Neural cell (in vitro differentiated cells): ENCODE data around the gene IGSF3. TPM values are rescaled to one million over a fixed set of nuclear protein-coding genes. Genes with fewer than 3 reads are reported as not detected.
"Not testable (repeated sequence)": the region's sequence is repeated elsewhere in the genome, so short reads cannot be mapped to it uniquely, and the experiment has no call there.

Source experiments
- H2AFZ ChIP-seq: fragments of 200-600, 300-800 bp; sonication (generic), shearing (Covaris generic); 2 replicates; pipeline ENCODE4 v1.6.0; 2014; ENCODE audit warnings: low read depth, mild to moderate bottlenecking, antibody characterized with exemption, low read length, moderate library complexity
- H3F3A ChIP-seq: fragments of 200-600 bp; shearing (Covaris generic); 2 replicates; pipeline ENCODE4 v1.6.1; 2016; ENCODE audit warnings: mild to moderate bottlenecking, moderate library complexity, mixed read lengths, antibody characterized with exemption, low read length; ENCODE audit not compliant: insufficient read depth, poor library complexity, severe bottlenecking
- H3K27ac ChIP-seq: fragments of 200-600, 300-800 bp; sonication (generic), shearing (Covaris generic); 2 replicates; pipeline ENCODE4 v1.5.1; 2014; ENCODE audit warnings: mild to moderate bottlenecking, low read length, moderate library complexity
- H3K27me3 ChIP-seq: fragments of 300-800, 200-600 bp; sonication (generic), shearing (Covaris generic); 2 replicates; pipeline ENCODE4 v1.6.0; 2014; ENCODE audit warnings: mild to moderate bottlenecking, low read depth, low read length, moderate library complexity; ENCODE audit not compliant: insufficient read depth
- H3K36me3 ChIP-seq: fragments of 300-800, 200-600 bp; sonication (generic), shearing (Covaris generic); 2 replicates; pipeline ENCODE4 v1.5.1; 2014; ENCODE audit warnings: mild to moderate bottlenecking, antibody characterized with exemption, low read length, moderate library complexity; ENCODE audit not compliant: insufficient read depth
- H3K4me2 ChIP-seq: fragments of 300-800, 200-600 bp; sonication (generic), shearing (Covaris generic); 2 replicates; pipeline ENCODE4 v1.6.0; 2014; ENCODE audit warnings: mild to moderate bottlenecking, low read length
- H3K4me3 ChIP-seq: fragments of 300-800, 200-600 bp; sonication (generic), shearing (Covaris generic); 2 replicates; pipeline ENCODE4 v1.5.1; 2014; ENCODE audit warnings: mild to moderate bottlenecking, low read length, moderate library complexity
- H3K79me2 ChIP-seq: fragments of 200-600 bp; shearing (Covaris generic); replicated peaks from 2 replicates; pipeline ENCODE4 v1.6.0; 2014; ENCODE audit warnings: mild to moderate bottlenecking, low read length, moderate library complexity; ENCODE audit not compliant: insufficient read depth
- H3K9ac ChIP-seq: fragments of 300-800, 200-600 bp; sonication (generic), shearing (Covaris generic); 2 replicates; pipeline ENCODE4 v1.6.1; 2016; ENCODE audit warnings: mild to moderate bottlenecking, low read length, mixed read lengths
- H3K9me2 ChIP-seq: fragments of 200-600 bp; shearing (Covaris generic); 2 replicates; pipeline ENCODE4 v1.6.1; 2016; ENCODE audit warnings: mild to moderate bottlenecking, low read length, mixed read lengths; ENCODE audit not compliant: insufficient read depth
- H3K9me3 ChIP-seq: fragments of 200-600, 300-800 bp; sonication (generic), shearing (Covaris generic); 2 replicates; pipeline ENCODE4 v1.6.1; 2016; ENCODE audit warnings: mild to moderate bottlenecking, mixed run types, low read length, moderate library complexity, mixed read lengths
- H4K20me1 ChIP-seq: fragments of 200-600 bp; shearing (Covaris generic); 2 replicates; pipeline ENCODE4 v1.6.1; 2016; ENCODE audit warnings: mild to moderate bottlenecking, mixed run types; ENCODE audit not compliant: insufficient read depth
- EP300 ChIP-seq: fragments of 450-650 bp; conservative IDR thresholded peaks from 2 replicates; pipeline ENCODE4 v1.6.1; 2014; ENCODE audit warnings: antibody characterized with exemption, mild to moderate bottlenecking, moderate library complexity; ENCODE audit not compliant: poor library complexity, severe bottlenecking
- EZH2 ChIP-seq: fragments of 200-600, 300-800 bp; shearing (Covaris generic), sonication (generic); IDR thresholded peaks from 2 replicates; pipeline ENCODE4 v1.6.1; 2014; ENCODE audit warnings: antibody characterized with exemption, low read length, borderline replicate concordance, mild to moderate bottlenecking; ENCODE audit not compliant: insufficient read depth, poor library complexity, severe bottlenecking
- MXI1 ChIP-seq: fragments of 450-650 bp; conservative IDR thresholded peaks from 2 replicates; pipeline ENCODE4 v1.6.1; 2014; ENCODE audit warnings: antibody characterized with exemption, mild to moderate bottlenecking; ENCODE audit not compliant: poor library complexity, severe bottlenecking
- POLR2AphosphoS5 ChIP-seq: IDR thresholded peaks from 2 replicates; pipeline ENCODE4 v1.6.1; 2012
- RAD21 ChIP-seq: fragments of 450-650 bp; conservative IDR thresholded peaks from 2 replicates; pipeline ENCODE4 v1.6.1; 2014; ENCODE audit warnings: antibody characterized with exemption, mild to moderate bottlenecking, moderate library complexity
- REST ChIP-seq: IDR thresholded peaks from 2 replicates; pipeline ENCODE4 v1.6.1; 2012; ENCODE audit warnings: borderline replicate concordance
- SMC3 ChIP-seq: fragments of 450-650 bp; conservative IDR thresholded peaks from 2 replicates; pipeline ENCODE4 v1.6.1; 2014; ENCODE audit warnings: antibody characterized with exemption, mild to moderate bottlenecking, moderate library complexity; ENCODE audit not compliant: poor library complexity
- TAF1 ChIP-seq: IDR thresholded peaks from 2 replicates; pipeline ENCODE4 v1.6.1; 2012; ENCODE audit warnings: low read depth
- polyA plus RNA-seq: library from polyadenylated mRNA; depleted of rRNA; stranded (reverse); fragments of >200 nt; gene quantifications from 2 replicates; pipeline ENCODE4 v1.2.3, GENCODE V29; 2014
- TF ChIP-seq, protein P1 (sequence below): fragments of 450-650 bp; IDR thresholded peaks from 2 replicates; pipeline ENCODE4 v1.5.1; 2014; ENCODE audit warnings: antibody characterized with exemption, mild to moderate bottlenecking, moderate library complexity; ENCODE audit not compliant: poor library complexity, severe bottlenecking

Gene IGSF3
- polyA plus RNA-seq, 1 donor from 2014 or later = 81.4 TPM

- not testable (repeated sequence) for H3K36me3 ChIP-seq, H2AFZ ChIP-seq, H3K4me2 ChIP-seq, H3K4me3 ChIP-seq, H3K27ac ChIP-seq, H3F3A ChIP-seq, H3K9me3 ChIP-seq, H3K9ac ChIP-seq, H3K79me2 ChIP-seq, H4K20me1 ChIP-seq, H3K27me3 ChIP-seq, H3K9me2 ChIP-seq
Observed at GRCh38 chr1:116630057-116630456, 37.5 kb downstream of the IGSF3 start.

DNA sequence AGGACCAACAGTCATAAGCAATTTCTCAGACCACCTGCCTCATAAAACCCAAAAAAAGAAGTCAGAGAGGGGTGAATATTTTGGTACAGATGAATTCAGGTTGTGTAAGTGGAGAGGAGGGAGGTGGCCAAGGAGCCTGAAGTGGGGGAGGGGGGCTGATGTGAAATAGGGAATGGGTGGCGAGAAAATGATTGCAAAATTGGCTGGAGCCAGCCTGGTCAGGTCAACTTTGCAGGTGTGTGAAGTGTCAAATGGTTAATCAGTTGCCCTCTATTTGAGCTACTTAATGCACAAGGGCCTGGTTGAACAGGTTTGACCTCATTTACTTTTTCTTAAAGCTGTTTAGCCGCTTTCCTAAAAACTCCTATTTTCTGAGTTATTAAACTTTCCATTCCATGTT lies 38.1 kb downstream of the IGSF3 start:
- not testable (repeated sequence) for H3K9me2 ChIP-seq, H3F3A ChIP-seq, H3K79me2 ChIP-seq

GRCh38 chr1:116628448-116628847 lies 39.1 kb downstream of the IGSF3 start:
- no peaks in the 10 kb centered on the region for H3K9me3 ChIP-seq
- no peaks in the 10 kb centered on the region for H4K20me1 ChIP-seq
- no peaks in the 10 kb centered on the region for H3F3A ChIP-seq
- H3K79me2 ChIP-seq = no peaks in the 10 kb centered on the region
- H3K9me2 ChIP-seq = no peaks in the 10 kb centered on the region
- no peaks in the 10 kb centered on the region for H3K36me3 ChIP-seq
- H3K27ac ChIP-seq = no peak overlapping the region
- no peak overlapping the region for H3K4me3 ChIP-seq
- no peak overlapping the region for H2AFZ ChIP-seq
- no peak overlapping the region for H3K9ac ChIP-seq
- H3K4me2 ChIP-seq = no peak overlapping the region
- no peaks in the 10 kb centered on the region for H3K27me3 ChIP-seq
- TF ChIP-seq, protein P1, sequence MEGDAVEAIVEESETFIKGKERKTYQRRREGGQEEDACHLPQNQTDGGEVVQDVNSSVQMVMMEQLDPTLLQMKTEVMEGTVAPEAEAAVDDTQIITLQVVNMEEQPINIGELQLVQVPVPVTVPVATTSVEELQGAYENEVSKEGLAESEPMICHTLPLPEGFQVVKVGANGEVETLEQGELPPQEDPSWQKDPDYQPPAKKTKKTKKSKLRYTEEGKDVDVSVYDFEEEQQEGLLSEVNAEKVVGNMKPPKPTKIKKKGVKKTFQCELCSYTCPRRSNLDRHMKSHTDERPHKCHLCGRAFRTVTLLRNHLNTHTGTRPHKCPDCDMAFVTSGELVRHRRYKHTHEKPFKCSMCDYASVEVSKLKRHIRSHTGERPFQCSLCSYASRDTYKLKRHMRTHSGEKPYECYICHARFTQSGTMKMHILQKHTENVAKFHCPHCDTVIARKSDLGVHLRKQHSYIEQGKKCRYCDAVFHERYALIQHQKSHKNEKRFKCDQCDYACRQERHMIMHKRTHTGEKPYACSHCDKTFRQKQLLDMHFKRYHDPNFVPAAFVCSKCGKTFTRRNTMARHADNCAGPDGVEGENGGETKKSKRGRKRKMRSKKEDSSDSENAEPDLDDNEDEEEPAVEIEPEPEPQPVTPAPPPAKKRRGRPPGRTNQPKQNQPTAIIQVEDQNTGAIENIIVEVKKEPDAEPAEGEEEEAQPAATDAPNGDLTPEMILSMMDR = no peak
- TF ChIP-seq POLR2AphosphoS5 (no peak), EP300 (no peak), TAF1 (no peak), SMC3 (no peak), RAD21 (no peak), REST (no peak), EZH2 (no peak), MXI1 (no peak)

More for the DNA sequence above, 38.1 kb downstream of the IGSF3 start:
- not testable (repeated sequence) for H3K9ac ChIP-seq, H3K27ac ChIP-seq, H4K20me1 ChIP-seq, H3K4me2 ChIP-seq, H3K36me3 ChIP-seq, H3K27me3 ChIP-seq, H2AFZ ChIP-seq, H3K9me3 ChIP-seq, H3K4me3 ChIP-seq

GRCh38 chr1:116627357-116627756 lies 40.2 kb downstream of the IGSF3 start:
- not testable (repeated sequence) for H3K9me2 ChIP-seq, H3K79me2 ChIP-seq, H3K4me2 ChIP-seq, H3K36me3 ChIP-seq, H3K27ac ChIP-seq, H4K20me1 ChIP-seq, H3K9ac ChIP-seq, H2AFZ ChIP-seq, H3K27me3 ChIP-seq, H3K9me3 ChIP-seq, H3F3A ChIP-seq, H3K4me3 ChIP-seq

DNA sequence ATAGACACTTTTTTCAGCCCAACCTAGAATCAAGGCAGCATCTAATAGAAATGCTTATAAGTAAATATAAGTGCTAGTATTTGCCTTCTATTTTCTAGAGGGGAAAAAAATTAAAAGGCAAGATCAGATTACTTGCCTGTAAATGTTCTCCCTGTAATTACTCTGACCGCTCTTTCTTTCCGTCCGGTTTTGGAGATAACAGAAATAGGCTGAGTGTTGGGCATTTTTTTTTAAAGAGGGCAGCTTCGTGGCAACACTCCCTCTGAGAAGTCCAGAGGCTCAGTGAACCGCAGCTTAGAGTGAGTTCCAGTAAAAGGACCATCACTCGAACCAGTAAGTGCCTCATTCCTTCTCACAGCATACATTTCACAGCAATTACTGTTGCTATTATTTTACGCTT lies 40.6 kb downstream of the IGSF3 start:
- H3K4me2 ChIP-seq, H3K36me3 ChIP-seq, H3K27ac ChIP-seq, H2AFZ ChIP-seq, H3K27me3 ChIP-seq, H3K4me3 ChIP-seq, H4K20me1 ChIP-seq, H3K79me2 ChIP-seq, H3K9ac ChIP-seq, H3F3A ChIP-seq, H3K9me3 ChIP-seq, H3K9me2 ChIP-seq: not testable (repeated sequence)
